IPS-20b (cell line): ENCODE data around the gene CDC6.

Source experiments
- H3K27ac ChIP-seq: one replicate; pipeline ENCODE4 v1.5.1; 2013; ENCODE audit warnings: low read length
- H3K27me3 ChIP-seq: 2 replicates; pipeline ENCODE4 v1.6.1; 2013; ENCODE audit warnings: mild to moderate bottlenecking, low read length, inconsistent platforms; ENCODE audit not compliant: insufficient read depth
- H3K36me3 ChIP-seq: 2 replicates; pipeline ENCODE4 v1.6.1; 2013; ENCODE audit warnings: low read depth, mild to moderate bottlenecking, inconsistent platforms, low read length, moderate library complexity; ENCODE audit not compliant: insufficient read depth
- H3K4me1 ChIP-seq: 2 replicates; pipeline ENCODE4 v1.6.1; 2013; ENCODE audit warnings: mild to moderate bottlenecking, control low read depth, inconsistent platforms, low read length, moderate library complexity; ENCODE audit not compliant: insufficient read depth
- H3K4me3 ChIP-seq: 2 replicates; pipeline ENCODE4 v1.5.1; 2013; ENCODE audit warnings: mild to moderate bottlenecking, low read length, inconsistent platforms
- H3K9ac ChIP-seq: 2 replicates; pipeline ENCODE4 v1.6.1; 2013; ENCODE audit warnings: low read depth, mild to moderate bottlenecking, inconsistent platforms, low read length, moderate library complexity
- H3K9me3 ChIP-seq: 2 replicates; pipeline ENCODE4 v1.6.1; 2013; ENCODE audit warnings: mild to moderate bottlenecking, low read depth, low read length, inconsistent platforms; ENCODE audit not compliant: insufficient read depth

CDC6 gene

DNA sequence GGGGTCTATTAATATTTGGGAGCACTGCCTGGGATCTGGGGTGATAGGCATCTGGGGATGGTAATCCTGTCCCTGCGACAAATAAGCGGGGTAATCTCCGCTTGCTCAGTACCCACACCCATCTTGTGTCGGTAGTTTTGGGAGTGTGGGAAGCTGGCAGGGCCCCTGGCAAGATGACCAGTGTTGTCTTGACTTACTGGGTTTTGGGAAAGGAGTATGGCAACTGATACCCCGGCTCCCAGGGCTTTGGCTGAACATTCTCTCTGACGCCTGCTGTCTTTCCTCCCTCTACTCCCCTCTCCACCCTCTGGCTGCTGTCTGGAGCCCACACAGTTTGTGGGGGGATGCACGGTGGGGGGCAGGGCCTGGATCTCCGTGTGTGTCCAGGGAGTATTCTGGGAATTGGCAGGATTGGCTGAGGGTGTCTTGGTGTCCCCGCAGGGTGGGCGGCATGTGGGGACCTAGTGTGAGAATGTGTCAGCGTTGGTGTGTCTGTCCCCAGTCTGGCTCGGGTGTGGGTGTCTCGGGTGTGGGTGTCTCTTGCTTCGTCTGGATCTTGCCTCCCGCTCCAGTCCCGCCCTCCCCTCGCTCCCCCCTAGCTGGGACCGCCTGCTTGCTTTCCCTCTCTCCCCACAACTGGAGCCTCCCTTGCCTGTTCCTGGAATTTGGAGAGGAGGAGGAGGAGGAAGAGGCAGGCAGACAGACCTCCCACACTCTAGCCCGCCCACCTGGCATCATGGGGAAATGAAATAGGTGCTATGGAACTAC lies 33.3 kb downstream of the CDC6 start:
- no peak overlapping the region for H3K9ac ChIP-seq
- no peaks in the 10 kb centered on the region for H3K9me3 ChIP-seq
- H3K27ac ChIP-seq, result no peak overlapping the region
- no peaks in the 10 kb centered on the region for H3K36me3 ChIP-seq
- no peak overlapping the region for H3K4me3 ChIP-seq
- H3K27me3 ChIP-seq, result peaks cover 32% of the 10 kb centered on the region
- peaks cover 24% of the 10 kb centered on the region for H3K4me1 ChIP-seq

DNA sequence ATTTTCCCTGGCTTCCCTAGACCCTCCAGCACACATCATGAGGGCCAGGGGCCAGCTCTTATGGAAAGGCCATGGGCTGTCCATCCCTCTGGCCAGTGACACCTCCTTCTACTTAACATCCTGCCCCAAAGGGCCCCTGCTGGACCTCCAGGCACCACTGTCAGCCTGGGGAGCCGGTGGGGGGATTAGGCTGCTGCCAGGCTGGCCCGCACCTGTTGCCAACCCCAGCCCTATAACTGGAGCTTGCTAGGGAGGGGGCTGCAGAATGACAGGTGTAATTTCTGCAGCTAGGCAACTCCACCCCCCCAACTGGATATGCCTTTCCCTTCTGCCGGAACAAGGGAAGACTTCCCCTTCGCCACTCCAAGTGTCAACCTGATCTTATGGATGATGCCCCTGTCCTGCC lies 33.8 kb downstream of the CDC6 start:
- Histone ChIP-seq H3K27me3 (peaks cover 26% of the 10 kb centered on the region), H3K27ac (no peak overlapping the region), H3K9ac (no peak overlapping the region), H3K4me1 (peaks cover 19% of the 10 kb centered on the region), H3K36me3 (no peaks in the 10 kb centered on the region), H3K9me3 (no peaks in the 10 kb centered on the region), H3K4me3 (no peak overlapping the region)

DNA sequence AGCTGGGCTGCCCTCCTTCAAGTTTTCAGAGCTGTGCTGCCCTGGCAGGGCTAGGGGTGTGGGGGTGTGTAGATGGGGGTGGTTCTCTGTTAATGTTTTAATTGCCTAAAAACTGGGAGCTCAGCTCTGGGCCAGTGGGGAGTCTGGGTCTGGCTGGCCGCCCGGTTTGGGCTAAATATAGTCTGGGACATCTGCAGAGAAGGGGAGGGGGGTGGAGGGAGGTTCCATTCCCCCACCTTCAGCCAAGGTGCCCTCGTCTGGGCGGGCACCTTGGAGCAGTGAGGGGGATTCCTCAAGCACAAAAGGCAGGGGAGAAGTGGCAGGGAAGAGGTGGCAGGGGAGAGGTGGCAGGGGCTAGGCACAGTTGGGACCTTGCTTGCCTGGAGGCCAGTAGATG lies 34.3 kb downstream of the CDC6 start:
- H3K36me3 ChIP-seq, result no peaks in the 10 kb centered on the region
- peaks cover 18% of the 10 kb centered on the region for H3K4me1 ChIP-seq
- H3K9ac ChIP-seq, result no peak overlapping the region
- H3K27me3 ChIP-seq, result peaks cover 22% of the 10 kb centered on the region
- H3K27ac ChIP-seq, result no peak overlapping the region
- no peak overlapping the region for H3K4me3 ChIP-seq
- H3K9me3 ChIP-seq, result no peaks in the 10 kb centered on the region

DNA sequence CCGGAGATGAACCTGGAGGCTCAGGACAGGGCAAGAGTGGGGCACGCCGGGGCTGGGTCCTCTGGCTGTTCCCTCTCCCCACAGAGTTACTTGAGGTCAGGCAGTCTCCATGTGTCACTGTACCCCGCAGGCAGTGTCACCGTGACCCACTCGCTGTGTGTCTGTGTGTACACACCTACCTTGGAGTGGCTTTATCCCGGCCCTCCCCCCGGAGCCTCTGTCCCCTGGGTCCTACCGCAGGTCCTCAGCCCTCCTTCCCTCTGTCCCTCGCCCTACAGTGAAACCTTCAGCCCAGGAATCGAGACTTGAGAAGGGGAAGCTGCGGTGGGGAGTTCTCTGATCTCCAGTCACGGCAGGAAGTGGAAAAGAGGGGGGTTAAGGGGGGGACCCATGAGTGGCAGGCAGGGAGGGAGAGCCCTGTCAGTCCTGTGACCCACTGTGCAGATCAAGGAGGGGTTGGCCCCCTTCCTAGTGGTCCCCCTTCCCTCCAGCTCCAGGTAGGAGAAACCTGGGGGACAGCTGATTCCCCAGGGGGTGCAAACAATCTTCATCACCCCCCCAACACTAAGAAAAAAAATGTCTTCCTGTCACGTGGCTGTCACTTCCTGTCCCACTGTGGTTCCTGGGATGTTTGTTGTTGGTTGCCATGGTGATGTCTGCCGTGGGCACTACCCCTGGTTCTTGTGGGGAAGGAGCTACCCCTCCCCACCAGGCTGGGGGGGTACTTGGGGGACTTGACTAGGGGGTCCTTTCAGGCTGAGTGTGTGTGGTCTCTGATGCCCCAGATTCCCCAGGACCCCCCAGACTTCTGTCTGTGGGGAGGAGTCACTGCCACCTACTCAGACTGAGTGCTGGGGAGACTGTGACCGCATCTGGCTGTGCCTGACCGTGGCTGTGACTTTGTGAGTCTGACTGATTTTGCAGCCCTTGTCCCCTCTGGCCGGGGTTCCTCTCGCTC lies 35.0 kb downstream of the CDC6 start:
- H3K4me1 ChIP-seq, result peaks cover 13% of the 10 kb centered on the region

DNA sequence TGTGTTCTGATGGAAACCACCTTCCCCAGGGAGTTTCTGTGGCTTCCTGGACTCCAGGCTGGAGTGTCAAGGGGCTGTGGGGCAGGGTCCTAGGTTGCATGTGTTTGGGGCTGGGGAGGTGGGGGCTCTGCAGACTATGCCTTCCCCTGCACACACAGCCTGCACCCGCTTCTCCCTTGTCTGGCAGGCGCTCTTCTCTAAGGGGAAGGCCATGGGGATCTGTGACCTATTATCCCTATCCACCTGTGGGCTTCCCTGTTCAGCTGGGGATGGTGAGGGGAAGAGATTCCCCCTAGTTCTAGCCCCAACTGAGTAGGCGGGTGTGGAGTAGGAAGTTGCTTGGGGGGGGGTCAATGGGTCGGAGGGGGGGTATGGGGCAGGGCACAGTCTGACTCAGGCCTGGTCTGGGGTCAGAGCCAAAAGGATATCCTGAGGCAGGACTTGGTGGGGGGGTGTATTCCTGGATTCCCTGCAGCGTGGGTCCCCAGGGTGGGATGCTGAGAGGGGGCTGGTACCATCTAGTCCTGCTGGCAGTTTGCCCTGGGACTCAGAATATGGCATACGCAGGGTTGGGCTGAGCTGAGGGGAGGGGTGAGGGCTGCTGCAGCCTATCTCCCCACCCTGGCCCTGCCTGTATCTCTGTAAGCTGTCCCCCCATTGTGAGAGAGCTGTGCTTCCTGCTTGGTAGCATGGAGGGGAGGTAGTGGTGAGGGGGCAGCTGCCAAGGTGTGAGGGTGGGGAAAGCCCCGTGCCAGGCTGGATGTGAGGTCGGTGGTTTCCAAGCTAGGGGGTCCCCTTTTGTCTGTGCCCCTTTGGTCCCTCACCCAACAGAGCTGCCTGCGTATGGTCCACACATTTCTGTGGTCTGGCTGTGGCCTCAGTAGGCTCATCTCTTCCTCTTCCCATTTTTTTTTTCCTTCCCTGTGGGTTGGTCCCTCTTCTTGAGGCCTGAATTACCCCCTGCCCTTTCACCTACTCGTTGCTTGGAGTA lies 36.0 kb downstream of the CDC6 start:
- H3K4me3 ChIP-seq, result no peak overlapping the region
- no peak overlapping the region for H3K9ac ChIP-seq
- no peak overlapping the region for H3K27ac ChIP-seq
- H3K36me3 ChIP-seq, result no peaks in the 10 kb centered on the region
- peaks cover 9% of the 10 kb centered on the region; the same call in 1 of the 2 replicates for H3K4me1 ChIP-seq
- peaks cover 8% of the 10 kb centered on the region for H3K27me3 ChIP-seq
- H3K9me3 ChIP-seq, result no peaks in the 10 kb centered on the region

More for the DNA sequence above, 35.0 kb downstream of the CDC6 start:
- peaks cover 15% of the 10 kb centered on the region for H3K27me3 ChIP-seq
- H3K36me3 ChIP-seq, result no peaks in the 10 kb centered on the region
- H3K9ac ChIP-seq, result peak overlapping the region; percentile 41; the same call in 1 of the 2 replicates
- H3K9me3 ChIP-seq, result no peaks in the 10 kb centered on the region
- H3K4me3 ChIP-seq, result no peak overlapping the region
- no peak overlapping the region for H3K27ac ChIP-seq

DNA sequence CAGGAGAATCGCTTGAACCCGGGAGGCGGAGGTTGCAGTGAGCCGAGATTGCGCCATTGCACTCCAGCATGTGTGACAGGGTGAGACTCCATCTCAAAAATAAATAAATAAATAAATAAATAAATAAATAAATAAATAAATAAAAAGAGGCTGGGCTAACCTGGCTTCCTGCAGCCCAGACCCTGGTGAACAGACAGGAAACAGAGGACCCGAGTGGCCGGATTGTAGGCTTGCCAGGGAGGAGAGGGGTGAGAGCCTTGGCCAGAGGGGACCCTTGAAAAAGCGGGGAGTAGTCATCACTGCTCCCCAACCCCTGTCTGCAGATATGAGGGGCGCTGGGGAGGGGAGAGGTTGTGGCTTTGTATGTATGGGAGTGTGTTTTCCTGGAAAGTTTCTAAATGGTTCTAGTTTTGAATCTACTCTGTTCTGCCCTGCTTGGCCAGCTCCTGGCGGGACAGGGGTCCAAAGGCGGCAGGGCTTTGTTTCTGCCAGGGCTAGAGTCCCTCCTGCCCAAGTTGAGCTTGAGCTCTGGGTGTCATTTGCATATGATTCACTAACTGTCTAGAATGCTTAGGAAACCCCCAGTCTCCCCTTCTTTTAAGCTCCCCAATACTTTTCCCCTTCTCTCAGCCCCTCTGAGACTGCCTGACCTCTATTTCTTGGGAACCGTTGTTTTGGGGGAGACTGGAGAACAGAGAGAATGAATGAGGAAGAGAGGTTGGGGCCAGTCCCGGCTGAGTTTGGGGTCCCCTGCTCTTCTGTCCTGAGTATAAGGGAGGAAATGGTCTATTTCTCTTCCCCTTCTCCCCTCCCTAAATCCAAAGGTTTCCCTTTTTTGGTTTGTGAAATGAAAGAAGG lies 37.7 kb downstream of the CDC6 start:
- no peaks in the 10 kb centered on the region for H3K27me3 ChIP-seq
- 0 out of 2 replicates have a peak, but pooled peaks cover 4% of the 10 kb centered on the region for H3K4me1 ChIP-seq
- H3K4me3 ChIP-seq, result no peak overlapping the region
- no peak overlapping the region for H3K9ac ChIP-seq
- no peaks in the 10 kb centered on the region for H3K36me3 ChIP-seq
- H3K27ac ChIP-seq, result no peak overlapping the region
- H3K9me3 ChIP-seq, result no peaks in the 10 kb centered on the region

DNA sequence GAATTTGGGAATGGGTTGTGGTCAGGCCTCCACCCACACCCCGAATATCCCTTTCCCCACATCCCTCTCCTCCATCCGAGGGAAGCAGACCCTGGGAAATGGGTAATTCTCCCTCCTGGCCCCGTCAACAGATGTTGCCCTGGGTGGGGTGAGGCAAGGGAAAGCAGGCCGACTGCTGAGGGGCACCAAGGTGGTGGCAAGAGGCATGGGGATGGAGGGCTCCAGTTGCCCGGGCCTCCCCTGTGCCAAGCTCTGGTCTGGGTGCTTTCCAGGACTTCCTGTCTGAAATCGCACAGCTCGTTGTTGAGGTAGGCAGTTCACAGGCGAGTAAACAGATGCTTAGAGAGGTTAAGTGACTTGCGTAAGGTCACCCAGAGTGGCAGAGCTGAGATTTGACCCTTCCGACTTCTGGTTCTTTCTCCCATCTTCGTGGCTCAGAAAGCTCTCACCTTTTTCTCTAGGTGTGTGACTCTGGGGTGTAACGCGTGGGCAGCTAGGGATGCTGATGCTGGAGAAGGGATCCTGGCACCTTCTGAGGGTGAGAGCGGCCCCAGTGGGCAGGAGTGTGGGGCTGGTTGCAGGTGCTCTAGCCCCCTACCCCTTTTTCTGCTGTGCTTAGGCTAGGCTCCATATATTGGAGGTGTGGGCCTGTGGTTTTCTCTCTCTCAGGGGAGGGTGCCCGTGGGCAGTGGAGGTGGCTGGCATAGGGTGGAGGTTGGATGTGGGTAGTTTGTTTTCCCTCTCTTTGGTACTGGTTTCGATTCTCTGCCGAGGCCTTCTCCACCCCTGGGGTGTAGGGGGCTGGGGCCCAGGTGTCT lies 38.5 kb downstream of the CDC6 start:
- 0 out of 2 replicates have a peak, but pooled peaks cover 4% of the 10 kb centered on the region for H3K4me1 ChIP-seq
- no peak overlapping the region for H3K9ac ChIP-seq

DNA sequence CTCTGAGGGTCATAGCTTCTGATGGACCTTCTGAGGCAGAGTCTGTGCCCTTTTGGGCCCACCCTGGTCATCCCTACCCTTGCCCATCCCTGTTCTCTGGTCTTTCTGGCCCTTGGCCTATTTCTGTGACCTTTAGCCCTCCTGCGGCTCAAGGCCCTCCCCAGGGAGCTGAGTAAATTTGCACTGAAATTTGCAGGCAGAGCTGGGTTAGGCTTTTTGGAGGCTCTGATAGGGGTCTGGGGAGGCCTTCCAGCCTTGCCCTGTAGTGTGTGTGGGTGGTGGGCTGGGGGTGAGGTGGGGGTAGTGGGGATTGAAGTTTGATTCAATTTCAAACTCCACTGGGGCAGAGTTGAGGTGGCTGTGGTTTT lies 39.1 kb downstream of the CDC6 start:
- Histone ChIP-seq H3K4me3 (no peak overlapping the region), H3K9me3 (no peaks in the 10 kb centered on the region), H3K27ac (no peak overlapping the region), H3K27me3 (no peaks in the 10 kb centered on the region), H3K36me3 (no peaks in the 10 kb centered on the region), H3K4me1 (0 out of 2 replicates have a peak, but pooled peaks cover 4% of the 10 kb centered on the region), H3K9ac (no peak overlapping the region)

More for the DNA sequence above, 38.5 kb downstream of the CDC6 start:
- Histone ChIP-seq H3K36me3 (no peaks in the 10 kb centered on the region), H3K27ac (no peak overlapping the region), H3K27me3 (no peaks in the 10 kb centered on the region), H3K9me3 (no peaks in the 10 kb centered on the region), H3K4me3 (no peak overlapping the region)

DNA sequence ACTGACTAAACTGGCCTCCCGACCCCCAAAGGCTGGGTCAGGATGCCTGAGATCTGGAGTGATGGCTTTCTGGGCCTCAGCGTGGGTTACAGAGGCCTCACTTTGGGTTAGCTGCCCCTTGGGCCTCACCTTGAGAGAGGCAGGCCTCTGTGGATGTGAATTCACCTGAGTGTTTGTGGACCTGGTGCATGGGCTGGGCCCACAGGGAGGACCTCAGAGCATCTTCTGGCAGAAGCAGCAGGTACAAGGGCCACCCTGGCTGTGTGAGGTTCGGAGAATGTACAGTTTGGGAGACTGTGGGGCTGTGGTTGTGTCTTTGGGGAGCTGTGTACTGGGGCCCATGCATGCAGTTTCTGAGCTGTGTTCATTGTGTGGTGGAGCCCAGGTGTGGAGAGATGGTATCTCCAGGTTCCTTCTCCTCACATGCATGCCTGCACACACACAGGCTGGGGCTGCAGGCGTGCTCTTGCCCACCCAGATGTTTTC lies 39.6 kb downstream of the CDC6 start:
- no peaks in the 10 kb centered on the region for H3K9me3 ChIP-seq
- H3K27ac ChIP-seq, result no peak overlapping the region
- H3K4me3 ChIP-seq, result no peak overlapping the region
- H3K4me1 ChIP-seq, result 0 out of 2 replicates have a peak, but pooled peaks cover 3% of the 10 kb centered on the region
- no peaks in the 10 kb centered on the region for H3K36me3 ChIP-seq
- H3K27me3 ChIP-seq, result no peaks in the 10 kb centered on the region
- no peak overlapping the region for H3K9ac ChIP-seq
